H1 (cell line): ENCODE measurements around the gene SYNGR3. TPM values are rescaled to one million over a fixed set of nuclear protein-coding genes. Genes with fewer than 3 reads are reported as not detected.

Experiments used
- polyA plus RNA-seq, 7 experiments: library from polyadenylated mRNA; depleted of rRNA in 3 of 7; stranded (reverse) in 5 of 7; unstranded in 2 of 7; fragments of >200 nt in 5 of 7; fragments of 200-250 nt in 2 of 7; gene quantifications; 1 replicate in 5 of 7; 2 replicates in 1 of 7; 4 replicates in 1 of 7; pipeline versions ENCODE4 v1.2.1 to v1.2.3, GENCODE V29; 2011 to 2013; ENCODE audit warnings: missing spikeins in 2 of 7, mixed read lengths in 2 of 7
- small RNA-seq: library from polyadenylated mRNA; stranded (forward); fragments of <200 nt; extraction: miRNeasy Mini kit (QIAGEN cat#:217004); gene quantifications from one replicate; pipeline ENCODE3, GENCODE V24; 2013; ENCODE audit not compliant: insufficient read depth
- total RNA-seq: library from RNA; stranded (reverse); fragmentation: NEBNext Ultra II Directional; extraction: Animal tissue kit (Norgen Biotek cat#: 25700); gene quantifications from 2 replicates; pipeline ENCODE4 v1.2.1, GENCODE V29; 2021

The SYNGR3 gene
- total and polyA plus RNA-seq, 2 of the 8 experiments (the other 6 are each of a cell fraction or from before 2014, with no cell fraction given), result 36.2 to 49.9 TPM

Small RNAs within 50 kb of the gene (small RNA-seq; reads per million reads assigned to genes)
- gene AC005363.2 (not detected), gene RN7SL219P (not detected), gene SNORA10 (not detected), gene SNORA64 (not detected)

Other genes starting within 250 kb of the SYNGR3 start
Only the 30 nearest of the 32 such genes appear.
- gene NME3, start 218.4 kb upstream of the SYNGR3 start, total RNA-seq, result 70.9 and 72.5 TPM in 2 replicates
- gene NME3, start 218.4 kb upstream of the SYNGR3 start, polyA plus RNA-seq (2011; rRNA removed), result 163 and 214 TPM in 2 replicates
- 19.3 and 19.7 TPM in 2 replicates for gene EME2, start 217.2 kb upstream of the SYNGR3 start, total RNA-seq
- gene EME2, start 217.2 kb upstream of the SYNGR3 start, polyA plus RNA-seq (2011; rRNA removed), result 13.1 and 17.0 TPM in 2 replicates
- 252 and 267 TPM in 2 replicates for gene MRPS34, start 216.8 kb upstream of the SYNGR3 start, total RNA-seq
- 168 and 250 TPM in 2 replicates for gene MRPS34, start 216.8 kb upstream of the SYNGR3 start, polyA plus RNA-seq (2011; rRNA removed)
- gene SPSB3, start 207.4 kb upstream of the SYNGR3 start, total RNA-seq, result 22.5 and 25.3 TPM in 2 replicates
- gene SPSB3, start 207.4 kb upstream of the SYNGR3 start, polyA plus RNA-seq (2011; rRNA removed), result 37.8 and 60.1 TPM in 2 replicates
- gene NUBP2, start 207.0 kb upstream of the SYNGR3 start, total RNA-seq, result 68.0 and 70.3 TPM in 2 replicates
- gene NUBP2, start 207.0 kb upstream of the SYNGR3 start, polyA plus RNA-seq (2011; rRNA removed), result 96.9 and 130 TPM in 2 replicates
- gene IGFALS, start 196.3 kb upstream of the SYNGR3 start, total RNA-seq, result not detected in 2 replicates
- gene IGFALS, start 196.3 kb upstream of the SYNGR3 start, polyA plus RNA-seq (2011; rRNA removed), result 0.03 TPM in 1 of 2 replicates, not detected in the other
- gene HAGH, start 163.1 kb upstream of the SYNGR3 start, total RNA-seq, result 28.7 and 34.4 TPM in 2 replicates
- 40.6 and 65.3 TPM in 2 replicates for gene HAGH, start 163.1 kb upstream of the SYNGR3 start, polyA plus RNA-seq (2011; rRNA removed)
- gene FAHD1, start 162.8 kb upstream of the SYNGR3 start, total RNA-seq, result 20.4 and 20.5 TPM in 2 replicates
- gene FAHD1, start 162.8 kb upstream of the SYNGR3 start, polyA plus RNA-seq (2011; rRNA removed), result 31.9 and 47.2 TPM in 2 replicates
- gene MEIOB, start 117.8 kb upstream of the SYNGR3 start, total RNA-seq, result 0.99 and 1.1 TPM in 2 replicates
- gene MEIOB, start 117.8 kb upstream of the SYNGR3 start, polyA plus RNA-seq (2011; rRNA removed), result 0.60 and 0.63 TPM in 2 replicates
- gene HS3ST6, start 71.6 kb upstream of the SYNGR3 start, total RNA-seq, result 0.39 TPM in 1 of 2 replicates, not detected in the other
- gene HS3ST6, start 71.6 kb upstream of the SYNGR3 start, polyA plus RNA-seq (2011; rRNA removed), result 0.36 and 0.63 TPM in 2 replicates
- 28.2 and 34.1 TPM in 2 replicates for gene MSRB1, start 46.8 kb upstream of the SYNGR3 start, total RNA-seq
- gene MSRB1, start 46.8 kb upstream of the SYNGR3 start, polyA plus RNA-seq (2011; rRNA removed), result 51.4 and 53.8 TPM in 2 replicates
- gene RPL3L, start 35.3 kb upstream of the SYNGR3 start, total RNA-seq, result 0.19 and 0.39 TPM in 2 replicates
- gene RPL3L, start 35.3 kb upstream of the SYNGR3 start, polyA plus RNA-seq (2011; rRNA removed), result 0.08 and 0.24 TPM in 2 replicates
- 183 and 197 TPM in 2 replicates for gene NDUFB10, start 30.4 kb upstream of the SYNGR3 start, total RNA-seq
- 194 and 243 TPM in 2 replicates for gene NDUFB10, start 30.4 kb upstream of the SYNGR3 start, polyA plus RNA-seq (2011; rRNA removed)
- 3,974 and 4,042 TPM in 2 replicates for gene RPS2, start 25.1 kb upstream of the SYNGR3 start, total RNA-seq
- 16,783 and 22,970 TPM in 2 replicates for gene RPS2, start 25.1 kb upstream of the SYNGR3 start, polyA plus RNA-seq (2011; rRNA removed)
- not detected in 2 replicates for gene RNF151, start 23.1 kb upstream of the SYNGR3 start, total RNA-seq
- gene RNF151, start 23.1 kb upstream of the SYNGR3 start, polyA plus RNA-seq (2011; rRNA removed), result 0.17 TPM in 1 of 2 replicates, not detected in the other
- 65.8 and 66.8 TPM in 2 replicates for gene TBL3, start 17.9 kb upstream of the SYNGR3 start, total RNA-seq
- 137 and 159 TPM in 2 replicates for gene TBL3, start 17.9 kb upstream of the SYNGR3 start, polyA plus RNA-seq (2011; rRNA removed)
- 2.5 and 3.3 TPM in 2 replicates for gene NOXO1, start 8.5 kb upstream of the SYNGR3 start, total RNA-seq
- 1.3 and 2.6 TPM in 2 replicates for gene NOXO1, start 8.5 kb upstream of the SYNGR3 start, polyA plus RNA-seq (2011; rRNA removed)
- 37.9 and 45.4 TPM in 2 replicates for gene GFER, start 5.8 kb upstream of the SYNGR3 start, total RNA-seq
- 17.7 and 29.1 TPM in 2 replicates for gene GFER, start 5.8 kb upstream of the SYNGR3 start, polyA plus RNA-seq (2011; rRNA removed)
- 47.6 and 51.7 TPM in 2 replicates for gene ZNF598, start 19.9 kb downstream of the SYNGR3 start, total RNA-seq
- 29.3 and 43.0 TPM in 2 replicates for gene ZNF598, start 19.9 kb downstream of the SYNGR3 start, polyA plus RNA-seq (2011; rRNA removed)
- gene NPW, start 29.8 kb downstream of the SYNGR3 start, total RNA-seq, result 8.1 and 10.3 TPM in 2 replicates
- gene NPW, start 29.8 kb downstream of the SYNGR3 start, polyA plus RNA-seq (2011; rRNA removed), result 4.0 and 7.8 TPM in 2 replicates
- gene NHERF2, start 36.9 kb downstream of the SYNGR3 start, total RNA-seq, result 19.3 and 19.6 TPM in 2 replicates
- gene NHERF2, start 36.9 kb downstream of the SYNGR3 start, polyA plus RNA-seq (2011; rRNA removed), result 13.9 and 22.4 TPM in 2 replicates
- gene NTHL1, start 57.9 kb downstream of the SYNGR3 start, total RNA-seq, result 70.9 and 84.5 TPM in 2 replicates
- 150 and 209 TPM in 2 replicates for gene NTHL1, start 57.9 kb downstream of the SYNGR3 start, polyA plus RNA-seq (2011; rRNA removed)
- gene TSC2, start 58.0 kb downstream of the SYNGR3 start, total RNA-seq, result 91.1 and 96.6 TPM in 2 replicates
- gene TSC2, start 58.0 kb downstream of the SYNGR3 start, polyA plus RNA-seq (2011; rRNA removed), result 65.9 and 90.2 TPM in 2 replicates
- 52.7 and 63.5 TPM in 2 replicates for gene PKD1, start 145.9 kb downstream of the SYNGR3 start, total RNA-seq
- gene PKD1, start 145.9 kb downstream of the SYNGR3 start, polyA plus RNA-seq (2011; rRNA removed), result 40.6 and 59.4 TPM in 2 replicates
- gene RAB26, start 158.7 kb downstream of the SYNGR3 start, total RNA-seq, result 4.3 and 5.3 TPM in 2 replicates
- gene RAB26, start 158.7 kb downstream of the SYNGR3 start, polyA plus RNA-seq (2011; rRNA removed), result 5.4 and 6.6 TPM in 2 replicates
- gene TRAF7, start 165.8 kb downstream of the SYNGR3 start, total RNA-seq, result 148 and 155 TPM in 2 replicates
- gene TRAF7, start 165.8 kb downstream of the SYNGR3 start, polyA plus RNA-seq (2011; rRNA removed), result 96.8 and 140 TPM in 2 replicates
- 6.4 and 6.5 TPM in 2 replicates for gene CASKIN1, start 206.6 kb downstream of the SYNGR3 start, total RNA-seq
- gene CASKIN1, start 206.6 kb downstream of the SYNGR3 start, polyA plus RNA-seq (2011; rRNA removed), result 1.2 and 2.7 TPM in 2 replicates
- 67.6 and 69.6 TPM in 2 replicates for gene MLST8, start 215.5 kb downstream of the SYNGR3 start, total RNA-seq
- 321 and 440 TPM in 2 replicates for gene MLST8, start 215.5 kb downstream of the SYNGR3 start, polyA plus RNA-seq (2011; rRNA removed)
- gene BRICD5, start 220.9 kb downstream of the SYNGR3 start, total RNA-seq, result 6.1 and 8.5 TPM in 2 replicates
- gene BRICD5, start 220.9 kb downstream of the SYNGR3 start, polyA plus RNA-seq (2011; rRNA removed), result 8.6 and 14.2 TPM in 2 replicates
- 30.9 and 32.6 TPM in 2 replicates for gene PGP, start 224.9 kb downstream of the SYNGR3 start, total RNA-seq
- 55.9 and 63.9 TPM in 2 replicates for gene PGP, start 224.9 kb downstream of the SYNGR3 start, polyA plus RNA-seq (2011; rRNA removed)